Epithelial cell of prostate (primary cell): Measurements from ENCODE around the gene TSSK3.
A peak's percentile ranks its signal among the peaks of the same experiment; 100 is the strongest.

Experiments used
- DNase-seq: peaks from one replicate; pipeline ENCODE4 v3.0.0-alpha.2; 2011; ENCODE audit warnings: low read depth, low spot score
- H3K27ac ChIP-seq: fragments of 450-650 bp; 2 replicates; pipeline ENCODE4 v1.5.1; 2017; ENCODE audit warnings: mild to moderate bottlenecking

TSSK3 gene

GRCh38 chr1:32362474-32363313 lies at the start of gene TSSK3, which contains the start of gene FAM229A:
TSS of gene TSSK3 (plus strand) at chr1:32362539. CDS start at chr1:32362702, 163 bp downstream.
TSS of gene FAM229A (minus strand) at chr1:32362485. CDS start at chr1:32362091, 394 bp downstream.
- no peak for DNase-seq
- no peak within 1 kb of the TSS for H3K27ac ChIP-seq

- no peak overlapping the region for H3K27ac ChIP-seq
- DNase-seq = no peak
These were observed 45.4 kb upstream of the TSSK3 start for GRCh38 chr1:32316903-32317277.

GRCh38 chr1:32318127-32318869 lies 44.0 kb upstream of the TSSK3 start:
- no peak for DNase-seq
- H3K27ac ChIP-seq = no peak overlapping the region

GRCh38 chr1:32321712-32322291 lies 40.5 kb upstream of the TSSK3 start:
- DNase-seq = no peak
- peak overlapping the region; percentile 62 for H3K27ac ChIP-seq

- no peak for DNase-seq
- no peak overlapping the region for H3K27ac ChIP-seq
These were observed 35.1 kb upstream of the TSSK3 start for GRCh38 chr1:32327204-32327603.

GRCh38 chr1:32329931-32330466 lies 32.3 kb upstream of the TSSK3 start:
- no peak for DNase-seq
- no peak overlapping the region for H3K27ac ChIP-seq

GRCh38 chr1:32330558-32331151 lies 31.7 kb upstream of the TSSK3 start:
- no peak overlapping the region for H3K27ac ChIP-seq
- no peak for DNase-seq

GRCh38 chr1:32331549-32331948 lies 30.8 kb upstream of the TSSK3 start:
- H3K27ac ChIP-seq = peak overlapping the region; percentile 52
- no peak for DNase-seq

- peak overlapping the region; percentile 52 for H3K27ac ChIP-seq
- DNase-seq = no peak
These were observed 29.9 kb upstream of the TSSK3 start for GRCh38 chr1:32332290-32333079.

GRCh38 chr1:32333251-32333963 lies 28.9 kb upstream of the TSSK3 start:
- no peak for DNase-seq
- H3K27ac ChIP-seq = peak overlapping the region; percentile 52

GRCh38 chr1:32334274-32334861 lies 28.0 kb upstream of the TSSK3 start:
- DNase-seq = no peak
- H3K27ac ChIP-seq = no peak overlapping the region

- no peak for DNase-seq
These were observed 27.3 kb upstream of the TSSK3 start for GRCh38 chr1:32334864-32335534.

GRCh38 chr1:32335535-32335789 lies 26.9 kb upstream of the TSSK3 start:
- no peak for DNase-seq
- no peak overlapping the region for H3K27ac ChIP-seq

More at GRCh38 chr1:32334864-32335534, 27.3 kb upstream of the TSSK3 start:
- no peak overlapping the region for H3K27ac ChIP-seq

GRCh38 chr1:32335790-32336590 lies 26.3 kb upstream of the TSSK3 start, which contains the start of gene MARCKSL1:
TSS of gene MARCKSL1 (minus strand) at chr1:32336233. CDS start at chr1:32336033, 200 bp downstream.
- DNase-seq = no peak
- no peak within 1 kb of the TSS for H3K27ac ChIP-seq

- no peak for DNase-seq
- no peak overlapping the region for H3K27ac ChIP-seq
These were observed 25.8 kb upstream of the TSSK3 start for GRCh38 chr1:32336591-32336932.

- DNase-seq = peak; percentile 41
- no peak overlapping the region for H3K27ac ChIP-seq
These were observed 25.2 kb upstream of the TSSK3 start for GRCh38 chr1:32336963-32337675.
